AG20443 (cell line): ENCODE measurements around the gene RGL3.
"Not testable (repeated sequence)": the region's sequence is repeated elsewhere in the genome, so short reads cannot be mapped to it uniquely, and the experiment has no call there.

ENCODE experiments used
- DNase-seq: peaks from one replicate; pipeline ENCODE4 v3.0.0; 2012; ENCODE audit warnings: low spot score, mixed read lengths

The RGL3 gene

DNA sequence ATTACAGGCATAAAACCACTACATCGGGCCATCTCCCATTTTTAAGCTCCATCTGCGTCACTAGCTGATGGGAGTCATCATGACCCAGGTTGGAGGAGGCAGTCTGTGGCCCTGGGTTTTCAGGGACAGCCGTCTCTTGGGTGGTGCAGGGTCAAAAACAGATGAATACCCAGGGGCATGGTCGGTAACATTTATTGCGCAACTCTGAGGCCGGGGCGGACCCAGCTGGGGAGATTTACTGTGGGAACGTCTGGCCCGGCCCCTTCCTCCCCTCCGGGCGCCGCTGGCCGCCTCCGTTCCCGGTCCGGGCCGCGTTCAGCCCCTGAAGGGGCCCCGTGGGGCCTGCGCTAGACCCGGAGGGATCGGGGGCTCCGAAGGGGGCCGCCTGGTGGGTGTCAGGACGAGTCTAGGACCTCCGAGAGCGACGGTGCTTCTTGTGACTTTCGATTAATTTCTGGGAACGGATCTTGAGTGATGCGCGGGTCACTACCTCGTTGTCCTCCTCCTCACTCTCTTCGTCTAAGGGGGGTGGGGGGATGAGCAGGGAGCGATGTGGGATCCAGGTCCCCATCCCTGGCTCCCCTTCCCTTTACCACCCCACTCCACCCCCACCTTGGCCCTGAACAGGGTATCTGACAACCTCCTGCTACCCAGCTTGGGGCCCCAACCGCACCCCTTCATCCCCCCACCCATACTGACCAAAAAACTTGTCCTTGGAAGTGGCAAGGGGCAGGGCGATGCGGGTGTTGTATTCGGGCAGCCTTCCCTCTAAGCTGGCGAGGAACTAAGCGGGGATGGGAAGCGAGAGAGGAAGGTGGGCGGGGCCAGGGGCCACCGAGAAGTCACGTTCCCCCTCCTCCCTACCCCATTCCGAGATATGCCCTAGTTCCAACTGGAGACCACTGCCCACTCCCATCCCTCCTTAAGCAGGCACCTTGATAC is 1.6 kb upstream of the RGL3 start:
- peak; percentile 47 for DNase-seq

GRCh38 chr19:11418094-11418548 is 993 bp downstream of the RGL3 start:
- DNase-seq: no peak

DNA sequence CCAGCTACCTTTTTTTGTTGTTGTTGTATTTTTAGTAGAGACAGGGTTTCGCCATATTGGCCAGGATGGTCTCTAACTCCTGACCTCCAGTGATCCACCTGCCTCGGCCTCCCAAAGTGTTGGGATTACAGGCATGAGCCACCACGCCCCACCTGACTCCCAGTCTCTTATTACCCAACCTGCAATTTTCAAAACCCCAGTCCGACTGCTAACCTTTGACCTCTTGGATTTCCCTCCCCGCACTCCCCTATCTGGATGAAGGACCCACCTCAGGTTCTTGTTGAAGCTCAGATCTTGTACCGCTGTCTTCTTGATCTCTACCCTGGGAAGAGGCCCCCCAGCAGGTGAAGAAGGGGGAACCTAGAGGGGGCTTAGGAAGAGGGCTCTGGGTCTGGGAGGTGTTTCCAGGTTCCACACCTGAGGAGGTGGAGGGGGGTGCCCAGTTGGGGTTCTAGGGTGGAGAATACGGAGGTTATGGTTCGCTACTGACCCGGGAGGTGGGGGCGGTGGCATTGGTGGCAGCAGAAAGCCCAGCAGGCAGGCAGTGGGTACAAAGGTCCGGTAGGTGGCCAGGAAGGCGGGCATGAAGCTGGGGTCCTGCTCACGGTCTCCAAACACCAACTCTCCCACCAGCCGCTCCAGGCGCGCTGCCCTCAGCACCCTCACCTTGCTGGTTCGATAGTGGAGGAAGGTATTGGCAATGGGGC is 2.6 kb downstream of the RGL3 start:
- no peak for DNase-seq

- no peak for DNase-seq
Observed at GRCh38 chr19:11414544-11414943, 4.6 kb downstream of the RGL3 start.

- no peak for DNase-seq
Observed at GRCh38 chr19:11410682-11411081, 8.4 kb downstream of the RGL3 start.

- no peak for DNase-seq
Observed at GRCh38 chr19:11408591-11408990, 10.5 kb downstream of the RGL3 start.

DNA sequence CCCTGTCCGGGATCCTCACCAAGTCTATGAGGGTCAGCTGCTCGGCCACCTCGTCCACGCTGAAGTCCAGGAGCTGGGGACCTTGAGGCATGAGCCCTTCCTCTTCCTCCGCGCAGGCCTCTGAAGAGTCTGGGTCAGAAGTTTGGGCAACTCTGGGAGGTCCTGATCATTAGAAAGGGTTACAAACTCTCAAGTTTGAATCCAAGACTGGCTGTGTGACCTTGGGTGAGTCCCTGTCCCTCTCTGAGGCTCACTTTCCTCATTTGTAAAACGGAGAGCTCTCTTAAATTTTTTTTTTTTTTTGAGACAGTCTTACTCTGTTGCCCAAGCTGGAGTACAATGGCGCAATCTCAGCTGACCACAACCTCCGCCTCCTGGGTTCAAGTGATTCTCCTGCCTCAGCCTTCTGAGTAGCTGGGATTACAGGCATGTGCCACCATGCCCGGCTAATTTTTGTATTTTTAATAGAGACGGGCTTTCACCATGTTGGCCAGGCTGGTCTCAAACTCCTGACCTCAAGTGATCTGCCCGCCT is 12.3 kb downstream of the RGL3 start:
- not testable (repeated sequence) for DNase-seq

DNA sequence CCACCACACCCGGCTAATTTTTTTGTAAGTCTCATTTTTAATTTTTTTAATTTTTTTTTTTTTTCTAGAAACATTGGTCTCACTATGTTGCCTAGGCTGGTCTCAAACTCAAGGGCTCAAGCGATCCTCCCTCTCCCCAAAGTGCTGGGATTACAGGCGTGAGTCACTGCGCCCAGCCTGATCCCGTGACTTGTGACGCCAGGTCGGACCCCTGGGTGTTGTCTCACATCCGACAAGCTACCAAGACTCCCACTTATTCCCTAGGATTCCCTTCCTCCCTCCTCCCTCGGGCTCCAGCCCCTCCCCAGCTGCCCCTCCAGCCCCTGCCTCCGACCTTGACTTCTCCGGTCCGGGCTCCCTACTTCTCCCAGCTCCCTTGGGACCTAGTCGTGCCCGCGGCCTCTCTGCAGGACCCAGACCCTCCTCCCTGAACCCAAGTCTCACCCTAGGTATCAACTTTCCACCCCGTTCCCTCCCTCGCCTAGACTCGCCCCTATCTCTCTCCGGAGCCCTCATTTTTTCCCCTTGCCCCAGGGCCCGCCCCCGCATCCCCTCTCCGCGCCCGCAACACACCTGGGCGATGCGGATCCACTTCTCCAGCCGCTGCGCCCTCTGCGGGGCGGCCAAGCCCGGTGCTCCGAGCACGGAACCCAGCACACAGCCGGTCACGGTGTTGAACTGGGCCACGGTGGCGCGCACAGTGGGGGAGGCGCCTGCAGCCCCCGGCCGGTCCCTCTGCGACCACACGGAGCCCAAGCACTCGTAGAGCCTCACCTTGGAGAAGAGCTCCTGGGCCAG is 13.1 kb downstream of the RGL3 start:
- peak; percentile 31 for DNase-seq

DNA sequence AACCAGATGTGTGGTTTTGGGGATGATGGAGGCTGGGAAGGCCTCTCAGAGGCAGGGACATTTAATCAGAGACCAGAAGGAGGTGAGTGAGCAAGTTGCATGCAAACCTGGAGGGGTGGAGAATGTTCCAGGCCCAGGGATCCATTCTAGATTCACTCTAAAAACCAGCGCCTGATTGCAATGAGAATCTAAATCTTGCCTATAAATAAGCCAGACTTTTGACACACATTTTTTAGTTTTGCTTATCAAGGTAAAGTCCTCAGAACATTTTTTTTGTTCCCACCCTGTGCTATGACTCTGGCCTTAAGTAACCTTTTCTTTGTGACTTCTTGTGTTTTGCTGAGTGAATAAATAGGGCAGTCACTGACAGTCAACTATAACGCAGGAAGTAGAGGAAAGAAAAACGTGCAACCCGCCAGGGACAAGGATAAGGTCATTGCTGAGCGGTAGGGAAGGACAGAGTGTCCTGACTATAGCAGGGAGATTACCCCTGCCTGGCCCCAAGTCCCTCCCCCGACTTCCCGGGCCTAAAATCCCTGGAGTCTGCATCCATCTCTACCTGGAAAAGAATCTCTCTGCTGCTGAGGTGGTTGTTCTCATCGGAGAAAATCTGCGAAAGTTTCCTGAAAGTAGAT is 14.4 kb downstream of the RGL3 start:
- DNase-seq: no peak

DNA sequence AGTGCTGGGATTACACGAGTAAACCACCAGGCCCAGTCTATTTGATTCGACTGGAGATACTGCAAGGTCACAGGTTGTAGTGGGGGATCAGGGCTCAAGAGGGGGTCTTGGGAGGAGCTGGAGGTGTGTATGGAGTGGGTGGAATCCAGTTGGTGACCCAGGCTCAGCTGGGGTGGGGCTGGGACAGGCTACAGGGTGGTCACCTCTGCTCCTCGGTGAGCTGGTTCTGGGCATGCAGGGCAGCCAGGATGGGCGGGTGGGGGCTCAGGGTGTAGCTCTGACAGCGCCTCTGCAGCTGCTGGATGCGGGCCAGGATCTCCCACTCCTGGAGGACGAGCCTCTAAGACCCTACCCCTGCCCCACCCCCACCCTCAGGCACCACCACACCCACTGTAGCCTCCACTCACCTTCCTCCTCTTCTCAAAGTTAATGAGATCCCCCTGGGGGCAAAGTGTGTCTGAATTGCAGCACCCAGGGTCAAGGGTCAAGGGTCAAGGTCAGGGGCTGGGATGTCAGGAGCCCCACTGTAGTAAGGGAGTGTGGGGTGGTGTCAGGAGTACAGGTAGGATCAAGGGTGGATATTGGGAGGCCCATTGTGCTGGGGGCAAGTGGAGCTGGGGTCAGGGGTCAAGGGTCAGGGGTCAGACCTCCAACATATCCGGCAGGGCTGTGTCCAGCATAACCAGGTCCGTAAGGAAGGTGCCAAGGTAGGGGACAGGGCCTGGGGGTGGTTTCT is 17.1 kb downstream of the RGL3 start:
- no peak for DNase-seq

GRCh38 chr19:11400798-11401197 is 18.3 kb downstream of the RGL3 start:
- no peak for DNase-seq

- DNase-seq: no peak
Observed at GRCh38 chr19:11399667-11400066, 19.4 kb downstream of the RGL3 start.

- DNase-seq: no peak
Observed at GRCh38 chr19:11397089-11397610, 22.0 kb downstream of the RGL3 start.

- no peak for DNase-seq
Observed at GRCh38 chr19:11390933-11391680, 28.0 kb downstream of the RGL3 start.

DNA sequence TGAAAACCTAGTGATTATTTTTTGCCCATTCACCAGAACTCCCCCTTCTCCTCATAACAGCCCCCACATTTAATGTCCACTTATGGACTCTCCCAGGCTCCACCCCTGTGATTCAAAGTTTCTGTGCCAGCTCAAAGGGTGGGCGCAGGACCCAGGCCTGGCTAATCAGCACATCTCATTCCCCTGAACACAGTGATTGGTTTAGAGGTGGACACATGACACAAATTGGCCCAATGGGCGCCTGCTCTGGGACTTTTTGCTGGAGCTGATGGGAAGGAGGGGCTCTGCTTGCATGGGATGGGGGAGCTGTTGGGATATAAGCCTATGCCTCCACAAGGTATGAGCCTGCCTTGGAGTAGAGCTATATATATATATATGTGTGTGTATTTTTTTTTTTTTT is 28.8 kb downstream of the RGL3 start:
- DNase-seq: no peak

DNA sequence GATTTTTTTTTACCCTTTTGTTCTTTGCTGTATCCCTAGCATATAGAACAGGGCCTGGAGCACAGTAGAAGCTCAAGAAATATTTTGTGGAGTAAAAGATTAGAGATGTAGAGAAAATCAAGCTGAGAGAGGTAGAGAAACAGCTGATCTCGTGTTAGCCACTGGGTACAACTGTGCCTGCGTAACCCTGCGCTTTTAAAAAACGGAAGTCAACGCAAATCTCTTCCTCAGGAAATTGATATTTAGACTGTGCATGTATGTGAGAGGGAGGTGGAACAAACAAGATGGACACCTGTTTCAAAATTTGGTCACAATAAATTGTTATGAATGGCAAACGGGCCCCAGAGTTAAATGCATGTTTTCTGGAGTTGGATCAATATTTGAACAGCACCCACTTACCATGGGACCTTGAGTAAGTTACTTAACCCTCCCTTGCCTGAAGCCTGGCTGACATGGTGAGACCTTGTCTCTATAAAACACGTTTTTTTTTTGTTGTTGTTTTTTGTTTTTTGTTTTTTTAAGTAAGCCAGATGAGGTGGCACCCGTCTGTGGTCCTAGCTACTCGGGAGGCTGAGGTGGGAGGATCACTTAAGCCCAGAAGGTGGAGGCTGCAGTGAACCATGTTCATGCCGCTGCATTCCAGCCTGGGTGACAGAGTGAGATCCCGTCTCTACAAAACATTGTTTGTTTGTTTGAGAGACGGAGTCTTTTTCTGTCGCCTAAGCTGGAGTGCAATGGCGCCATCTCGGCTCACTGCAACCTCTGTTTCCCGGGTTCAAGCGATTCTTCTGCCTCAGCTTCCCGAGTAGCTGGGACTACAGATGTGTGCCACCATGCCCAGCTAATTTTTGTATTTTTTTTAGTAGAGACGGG is 31.7 kb downstream of the RGL3 start:
- no peak for DNase-seq

- DNase-seq: no peak
Observed at GRCh38 chr19:11384778-11385129, 34.4 kb downstream of the RGL3 start.

GRCh38 chr19:11383706-11384048 is 35.4 kb downstream of the RGL3 start:
- DNase-seq: no peak
